ENCODE measurements around the gene FOXF2.
"Not testable (repeated sequence)": the region's sequence is repeated elsewhere in the genome, so short reads cannot be mapped to it uniquely, and the experiment has no call there.

The FOXF2 gene

GRCh38 chr6:1389369-1390132 is at the start of gene FOXF2:
FOXF2 (plus strand) TSS chr6:1389576; CDS start chr6:1389948, 372 bp downstream.
- in situ Hi-C loops (cut with MboI; ENCODE audit: low sequenced_read_pairs) = no loop called here

- in situ Hi-C loops (cut with MboI; ENCODE audit: low sequenced_read_pairs) = no loop called here
Observed at GRCh38 chr6:1346101-1346500, 43.3 kb upstream of the FOXF2 start.

DNA sequence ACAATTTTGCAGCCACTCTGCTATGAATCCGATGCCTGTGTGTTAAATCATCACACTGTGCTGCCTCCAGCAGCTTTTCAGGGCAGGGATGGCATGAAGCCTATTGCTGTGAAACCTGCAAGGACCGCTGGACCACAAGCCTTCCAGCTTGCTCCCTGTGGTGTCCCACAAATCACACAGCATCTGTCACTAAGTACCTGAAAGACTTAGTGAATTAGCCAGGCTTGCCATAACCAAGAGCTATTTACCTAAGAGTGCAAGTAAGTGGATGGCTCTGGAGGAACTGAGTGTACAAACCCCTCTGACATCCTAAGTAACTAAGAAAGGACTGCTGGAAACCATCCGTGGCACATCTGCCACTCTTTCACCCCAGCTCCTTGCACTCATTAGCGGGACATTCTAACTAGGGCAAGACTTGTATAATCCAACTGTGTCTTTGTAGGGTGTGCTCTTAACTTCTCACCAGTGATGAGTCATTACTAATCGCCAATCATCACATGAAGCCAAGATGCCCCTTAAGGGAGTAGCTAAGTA is 42.8 kb upstream of the FOXF2 start:
- in situ Hi-C loops (cut with MboI; ENCODE audit: low sequenced_read_pairs) = no loop called here

DNA sequence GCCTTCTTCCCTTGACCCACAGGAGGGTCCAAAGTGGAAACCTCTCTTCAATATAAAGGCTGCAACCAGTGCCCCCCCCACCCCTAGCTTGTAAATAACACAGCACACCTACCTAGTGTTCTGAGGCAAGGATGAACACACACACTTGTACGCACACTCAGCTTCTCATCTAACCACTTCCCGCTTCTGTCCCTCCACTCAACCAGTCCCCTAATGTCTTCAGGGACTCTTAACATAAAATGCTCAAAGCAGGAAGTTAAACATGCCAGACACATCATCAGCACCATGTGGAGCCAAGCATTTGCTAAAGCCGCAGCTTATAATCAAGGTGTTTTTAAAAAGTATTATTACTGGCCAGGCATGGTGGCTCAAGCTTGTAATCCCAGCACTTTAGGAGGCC is 42.2 kb upstream of the FOXF2 start:
- in situ Hi-C loops (cut with MboI; ENCODE audit: low sequenced_read_pairs) = no loop called here

- in situ Hi-C loops (cut with MboI; ENCODE audit: low sequenced_read_pairs) = no loop called here
Observed at GRCh38 chr6:1348675-1349074, 40.7 kb upstream of the FOXF2 start.

GRCh38 chr6:1349655-1350054 is 39.7 kb upstream of the FOXF2 start:
- in situ Hi-C loops (cut with MboI; ENCODE audit: low sequenced_read_pairs) = no loop called here

DNA sequence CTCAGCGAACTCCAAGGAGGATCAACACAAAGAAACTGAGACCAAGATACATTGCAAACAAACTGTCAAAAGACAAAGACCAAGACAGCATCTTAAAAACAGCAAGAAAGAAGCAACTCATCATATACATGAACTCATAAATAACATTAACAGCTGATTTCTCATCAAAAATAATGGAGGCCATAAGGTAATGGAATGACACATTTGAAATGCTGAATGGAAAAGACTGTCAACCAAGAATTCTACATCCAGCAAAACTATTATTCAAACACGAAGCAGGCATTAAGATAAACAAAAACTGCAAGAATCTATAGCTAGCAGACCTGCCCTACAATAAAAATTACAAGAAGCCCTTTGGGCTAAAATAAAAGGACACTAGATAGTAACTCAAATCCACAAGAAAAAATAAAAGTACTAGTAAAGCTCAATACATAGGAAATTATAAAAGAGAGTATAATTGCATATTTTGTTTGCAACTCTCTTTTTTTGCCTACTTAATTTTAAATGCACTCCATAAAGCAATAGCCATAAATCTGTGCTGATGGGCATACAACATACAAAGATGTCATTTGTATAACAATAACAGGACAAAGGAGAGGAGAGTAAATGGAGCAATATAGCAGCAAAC is 37.9 kb upstream of the FOXF2 start:
- in situ Hi-C loops (cut with MboI; ENCODE audit: low sequenced_read_pairs) = no loop called here

GRCh38 chr6:1355068-1355467 is 34.3 kb upstream of the FOXF2 start:
- in situ Hi-C loops (cut with MboI; ENCODE audit: low sequenced_read_pairs) = not testable (repeated sequence)

GRCh38 chr6:1361717-1362116 is 27.7 kb upstream of the FOXF2 start:
- in situ Hi-C loops (cut with MboI; ENCODE audit: low sequenced_read_pairs) = not testable (repeated sequence)

GRCh38 chr6:1362643-1363042 is 26.7 kb upstream of the FOXF2 start:
- in situ Hi-C loops (cut with MboI; ENCODE audit: low sequenced_read_pairs) = no loop called here

- in situ Hi-C loops (cut with MboI; ENCODE audit: low sequenced_read_pairs) = no loop called here
Observed at GRCh38 chr6:1363298-1363697, 26.1 kb upstream of the FOXF2 start.

- in situ Hi-C loops (cut with MboI; ENCODE audit: low sequenced_read_pairs) = no loop called here
Observed at GRCh38 chr6:1363729-1364572, 25.4 kb upstream of the FOXF2 start.

- in situ Hi-C loops (cut with MboI; ENCODE audit: low sequenced_read_pairs) = no loop called here
Observed at GRCh38 chr6:1364791-1365190, 24.6 kb upstream of the FOXF2 start.

DNA sequence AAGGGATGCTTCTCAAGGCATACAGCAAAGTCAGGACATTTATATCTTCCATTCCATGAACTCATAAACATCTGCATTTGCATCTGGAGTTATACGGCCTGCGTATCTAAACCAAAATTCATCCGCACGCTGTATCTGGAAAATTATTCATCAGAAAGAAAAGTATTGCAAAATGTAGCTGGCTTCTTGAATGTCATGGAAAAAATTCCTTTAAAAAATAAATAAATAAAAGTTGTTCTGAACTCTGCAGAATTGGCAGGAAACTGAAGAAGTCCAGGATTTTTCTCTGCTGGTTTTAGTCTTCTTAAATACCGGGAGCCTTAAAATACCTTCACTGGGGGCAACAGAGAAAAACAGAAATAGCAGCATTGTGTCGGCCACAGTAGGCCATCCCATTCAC is 23.7 kb upstream of the FOXF2 start:
- in situ Hi-C loops (cut with MboI; ENCODE audit: low sequenced_read_pairs) = no loop called here

DNA sequence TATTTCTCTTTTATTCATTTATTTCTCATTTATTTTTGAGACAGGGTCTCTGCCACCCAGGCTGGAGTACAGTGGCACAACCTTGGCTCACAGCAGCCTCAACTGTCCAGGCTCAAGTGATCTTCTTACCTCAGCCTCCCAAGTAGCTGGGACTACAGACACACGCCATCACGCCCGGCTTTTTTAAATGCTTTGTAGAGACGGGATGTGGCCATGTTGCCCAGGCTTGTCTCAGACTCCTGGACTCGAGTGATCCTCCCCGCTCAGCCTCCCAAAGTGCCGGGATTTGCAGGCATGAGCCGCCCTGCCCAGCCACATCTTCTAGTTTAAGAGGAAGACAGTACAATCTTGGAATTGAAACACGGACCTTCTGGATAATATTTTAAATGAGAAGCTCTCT is 21.6 kb upstream of the FOXF2 start:
- in situ Hi-C loops (cut with MboI; ENCODE audit: low sequenced_read_pairs) = no loop called here

GRCh38 chr6:1368940-1369339 is 20.4 kb upstream of the FOXF2 start:
- in situ Hi-C loops (cut with MboI; ENCODE audit: low sequenced_read_pairs) = no loop called here

DNA sequence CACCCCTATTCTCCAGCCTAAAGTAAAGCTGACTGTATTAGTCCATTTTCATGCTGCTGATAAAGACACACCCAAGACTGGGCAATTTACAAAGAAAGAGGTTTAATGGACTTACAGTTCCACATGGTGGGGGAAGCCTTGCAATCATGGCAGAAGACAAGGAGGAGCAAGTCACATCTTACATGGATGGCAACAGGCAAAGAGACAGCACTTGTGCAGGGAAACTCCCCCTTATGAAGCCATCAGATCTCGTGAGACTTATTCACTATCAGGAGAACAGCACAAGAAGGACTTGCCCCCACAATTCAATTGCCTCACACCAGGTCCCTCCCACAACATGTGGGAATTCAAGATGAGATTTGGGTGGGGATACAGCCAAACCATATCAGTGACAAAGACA is 19.7 kb upstream of the FOXF2 start:
- in situ Hi-C loops (cut with MboI; ENCODE audit: low sequenced_read_pairs) = not testable (repeated sequence)

DNA sequence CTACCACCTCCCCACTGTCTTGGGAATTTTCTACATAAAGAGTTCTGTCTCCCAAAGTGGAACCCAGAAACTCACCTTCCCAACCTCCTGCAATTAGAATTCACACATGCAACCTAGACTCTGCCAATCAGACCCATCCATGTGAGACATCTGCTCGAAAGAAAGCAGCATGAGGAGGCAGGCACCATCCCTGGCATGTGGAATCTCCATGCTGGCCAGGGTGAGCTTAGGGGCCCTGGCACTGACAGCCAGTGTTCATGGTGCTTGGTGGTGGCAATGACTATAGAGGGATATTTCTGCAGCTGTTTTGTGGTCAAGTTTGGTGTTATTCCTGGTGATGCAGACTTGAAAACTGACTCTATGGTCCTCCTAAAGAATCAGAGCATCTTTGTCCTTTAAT is 17.4 kb upstream of the FOXF2 start:
- in situ Hi-C loops (cut with MboI; ENCODE audit: low sequenced_read_pairs) = no loop called here

DNA sequence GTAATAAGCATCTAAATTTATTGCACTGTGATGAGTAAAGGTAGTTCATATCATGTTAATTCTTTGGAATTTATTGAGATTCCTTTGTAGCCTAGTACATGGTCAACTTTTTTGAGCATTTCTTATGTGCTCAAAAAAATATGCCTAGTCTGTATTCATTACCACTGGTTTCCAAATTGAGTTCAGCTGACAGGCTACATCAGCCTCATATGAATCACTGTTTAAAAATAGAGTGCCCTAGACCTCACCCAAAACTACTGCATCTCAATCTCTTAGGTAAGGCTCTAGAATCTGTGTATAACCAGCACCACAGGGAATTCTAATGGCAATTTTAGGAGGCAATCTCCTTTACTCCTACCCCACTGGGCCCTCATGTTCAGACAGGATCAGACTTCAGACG is 16.7 kb upstream of the FOXF2 start:
- in situ Hi-C loops (cut with MboI; ENCODE audit: low sequenced_read_pairs) = no loop called here

DNA sequence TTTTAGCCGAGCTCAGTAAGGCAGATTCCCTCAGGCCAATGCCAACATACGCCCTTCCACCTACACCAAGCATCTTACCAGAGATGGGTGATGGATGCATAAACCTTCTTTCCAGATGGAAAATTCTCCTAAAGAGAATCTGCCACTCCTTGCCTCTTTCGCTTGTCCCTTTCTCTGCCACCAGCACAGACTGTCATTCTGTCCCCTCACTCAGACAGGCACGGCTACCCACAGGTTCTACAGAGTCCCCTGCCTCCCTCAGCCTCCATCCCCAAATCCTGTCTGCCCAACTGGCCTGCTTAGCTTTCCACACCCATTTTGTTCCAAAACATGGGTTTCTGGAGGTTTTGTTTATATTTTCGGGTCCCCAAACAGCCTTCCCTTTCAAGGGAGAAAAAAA is 12.7 kb upstream of the FOXF2 start:
- in situ Hi-C loops (cut with MboI; ENCODE audit: low sequenced_read_pairs) = no loop called here

- in situ Hi-C loops (cut with MboI; ENCODE audit: low sequenced_read_pairs) = no loop called here
Observed at GRCh38 chr6:1377526-1377925, 11.8 kb upstream of the FOXF2 start.

Measured in hTERT RPE-1 (cell line).